Measurements from ENCODE around the gene NEGR1.
"Not testable (repeated sequence)": the region's sequence is repeated elsewhere in the genome, so short reads cannot be mapped to it uniquely, and the experiment has no call there.

The NEGR1 gene

DNA sequence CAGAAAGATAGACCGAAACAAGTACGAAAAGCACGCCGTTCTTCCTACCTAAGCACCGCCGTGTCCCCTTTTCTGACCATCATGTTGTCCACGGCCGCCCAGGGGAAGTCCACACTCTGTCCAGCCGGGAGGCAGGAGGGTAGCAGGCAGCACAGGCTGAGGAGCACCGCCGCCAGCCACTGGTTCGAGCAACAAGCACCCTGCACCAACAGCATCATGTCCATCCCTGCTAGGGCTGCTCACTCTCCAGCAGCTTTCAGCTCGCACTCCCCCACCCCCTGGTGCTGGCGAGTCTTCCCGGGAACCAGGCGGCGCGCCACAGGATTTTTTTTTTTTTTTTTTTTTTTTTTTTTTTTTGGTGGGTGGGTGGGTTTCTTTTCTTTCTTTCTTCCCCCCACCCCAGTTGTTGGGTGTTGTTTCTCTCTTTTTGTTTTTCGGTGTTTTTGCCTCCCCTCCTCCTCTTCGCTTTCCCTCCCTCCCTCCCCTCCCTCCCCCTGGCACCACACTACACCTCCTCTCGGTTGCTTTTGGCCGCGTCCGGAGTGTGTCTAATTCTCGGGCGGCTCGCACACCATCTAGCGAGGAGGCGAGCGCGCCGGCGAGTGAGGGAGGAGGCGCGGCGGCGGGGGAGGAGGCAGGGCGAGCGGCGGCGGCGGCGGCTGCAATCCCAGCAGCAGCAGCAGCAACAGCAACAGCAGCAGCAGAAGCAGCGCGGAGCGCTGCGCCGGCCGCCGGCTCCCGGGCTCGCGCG lies at the start of gene NEGR1:
NEGR1 (minus strand) TSS at position 269 of the 751 bp plus-strand sequence.
- peak; percentile 67 for DNase-seq

DNA sequence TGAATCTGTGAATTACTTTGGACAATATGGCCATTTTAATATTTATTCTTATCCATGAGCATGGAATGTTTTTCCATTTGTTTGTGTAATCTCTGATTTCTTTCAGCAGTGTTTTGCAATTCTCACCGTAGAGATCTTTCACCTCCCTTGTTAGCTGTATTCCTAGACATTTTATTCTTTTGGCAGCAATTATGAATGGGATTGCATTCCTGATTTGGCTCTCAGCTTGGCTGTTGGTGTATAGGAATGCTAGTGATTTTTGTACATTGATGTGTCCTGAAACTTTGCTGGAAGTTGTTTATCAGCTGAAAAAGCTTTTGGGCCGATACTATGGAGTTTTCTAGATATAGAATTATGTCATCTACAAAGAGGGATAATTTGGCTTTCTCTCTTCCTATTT lies 44.2 kb upstream of the NEGR1 start:
- no peak for DNase-seq

DNA sequence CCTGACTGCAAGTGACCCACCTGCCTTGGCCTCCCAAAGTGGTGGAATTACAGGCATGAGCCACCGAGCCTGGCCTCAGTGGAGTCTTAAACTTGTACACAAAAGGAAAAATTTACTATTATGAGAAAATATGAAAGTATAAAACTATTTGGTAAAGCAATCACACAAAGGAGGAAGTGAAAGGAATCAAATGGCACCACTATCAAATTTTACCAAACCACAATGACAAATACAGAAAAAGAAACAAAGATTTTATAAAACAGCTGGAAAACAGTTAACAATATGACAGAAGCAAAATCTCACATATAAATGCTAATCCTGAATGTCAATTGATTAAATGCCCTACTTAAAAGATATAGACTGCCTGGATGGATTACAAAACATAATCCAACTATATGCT lies 42.1 kb upstream of the NEGR1 start:
- no peak for DNase-seq

DNA sequence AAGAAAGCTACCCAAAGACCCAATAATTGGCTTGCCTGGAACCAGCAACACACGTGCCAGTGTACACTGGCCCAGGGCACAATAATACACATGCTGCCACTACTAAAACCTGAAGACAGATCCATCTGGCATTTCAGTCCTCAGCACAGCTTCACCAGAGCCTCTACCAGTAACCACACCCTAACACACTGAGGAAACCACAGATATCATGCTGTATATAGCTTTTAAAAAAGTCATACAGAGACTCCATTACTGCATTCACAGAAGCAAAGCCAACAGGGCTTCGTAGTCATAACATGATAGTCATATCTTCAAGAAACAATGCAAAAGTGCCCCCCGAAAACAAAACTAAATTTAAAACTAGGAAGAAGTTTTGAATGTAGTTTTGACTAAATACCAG lies 40.6 kb upstream of the NEGR1 start:
- no peak for DNase-seq

DNA sequence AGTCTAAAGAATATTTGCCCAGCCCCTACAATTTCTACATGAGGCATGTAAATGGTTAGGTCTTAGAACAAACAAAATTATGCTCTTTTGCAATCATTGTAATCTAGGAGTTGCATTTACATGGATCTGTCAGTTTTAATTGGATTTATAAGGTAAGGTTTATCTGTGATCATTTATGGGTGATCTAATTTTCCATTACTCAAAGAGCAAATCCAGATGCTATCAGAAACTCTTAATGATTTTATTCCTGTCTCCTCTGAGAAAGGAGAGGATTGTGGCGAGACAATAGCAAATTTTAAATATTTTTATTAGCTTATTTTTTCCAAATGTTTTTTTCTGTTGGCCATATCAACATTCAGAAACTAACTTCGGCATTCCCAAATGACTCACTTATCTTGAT lies 14.2 kb upstream of the NEGR1 start:
- no peak for DNase-seq

DNA sequence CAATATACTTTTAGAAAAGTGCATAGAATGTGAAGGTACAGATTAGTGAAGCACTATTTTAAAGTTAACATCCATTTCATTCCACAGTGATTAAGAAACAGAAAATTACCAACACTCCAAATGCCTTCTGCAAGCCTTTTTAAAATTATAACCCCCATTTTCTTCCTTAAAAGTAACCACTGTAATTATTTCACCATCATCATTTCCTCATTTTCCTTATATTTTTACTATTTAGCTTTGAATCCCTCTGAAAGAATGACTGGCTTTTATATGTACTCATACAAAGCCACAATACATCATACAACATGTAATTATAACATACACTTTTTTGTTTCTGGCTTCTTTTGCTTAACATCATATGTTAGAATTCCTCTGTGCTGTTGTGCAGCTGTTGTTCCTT lies 6.5 kb upstream of the NEGR1 start:
- no peak for DNase-seq

DNA sequence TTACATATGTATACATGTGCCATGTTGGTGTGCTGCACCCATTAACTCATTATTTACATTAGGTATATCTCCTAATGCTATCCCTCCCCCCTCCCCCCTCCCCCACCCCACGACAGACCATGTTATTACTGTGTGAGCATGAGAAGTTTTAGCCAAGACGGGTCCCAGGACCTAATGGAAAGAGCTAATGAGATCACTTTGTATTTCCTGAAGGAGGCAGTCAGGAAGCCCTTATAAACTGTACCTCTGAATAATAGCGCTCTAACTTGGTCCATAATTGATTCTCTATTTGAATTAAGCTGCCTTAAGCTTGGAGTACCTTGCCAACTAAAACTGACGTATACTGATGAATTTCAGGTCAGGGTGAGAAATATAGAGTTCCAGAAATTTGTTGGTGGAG lies 4.1 kb upstream of the NEGR1 start:
- no peak for DNase-seq

DNA sequence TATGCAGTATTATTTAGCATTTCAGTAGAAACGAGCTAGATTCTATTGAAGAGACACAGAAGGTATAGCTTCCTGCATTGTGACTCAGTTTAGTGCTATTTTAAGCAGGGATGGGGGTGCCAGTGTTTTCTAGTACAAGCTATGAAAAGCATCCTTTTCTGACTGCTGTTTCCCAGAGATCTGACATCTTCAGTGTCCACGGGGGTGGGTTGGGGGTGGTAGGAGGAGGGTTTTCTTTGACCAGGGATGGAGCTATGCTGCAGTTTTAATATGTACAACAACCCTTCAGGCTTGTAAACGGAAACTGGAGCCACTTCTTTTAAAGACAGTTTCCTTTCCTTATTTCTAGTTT lies 2.7 kb upstream of the NEGR1 start:
- no peak for DNase-seq

DNA sequence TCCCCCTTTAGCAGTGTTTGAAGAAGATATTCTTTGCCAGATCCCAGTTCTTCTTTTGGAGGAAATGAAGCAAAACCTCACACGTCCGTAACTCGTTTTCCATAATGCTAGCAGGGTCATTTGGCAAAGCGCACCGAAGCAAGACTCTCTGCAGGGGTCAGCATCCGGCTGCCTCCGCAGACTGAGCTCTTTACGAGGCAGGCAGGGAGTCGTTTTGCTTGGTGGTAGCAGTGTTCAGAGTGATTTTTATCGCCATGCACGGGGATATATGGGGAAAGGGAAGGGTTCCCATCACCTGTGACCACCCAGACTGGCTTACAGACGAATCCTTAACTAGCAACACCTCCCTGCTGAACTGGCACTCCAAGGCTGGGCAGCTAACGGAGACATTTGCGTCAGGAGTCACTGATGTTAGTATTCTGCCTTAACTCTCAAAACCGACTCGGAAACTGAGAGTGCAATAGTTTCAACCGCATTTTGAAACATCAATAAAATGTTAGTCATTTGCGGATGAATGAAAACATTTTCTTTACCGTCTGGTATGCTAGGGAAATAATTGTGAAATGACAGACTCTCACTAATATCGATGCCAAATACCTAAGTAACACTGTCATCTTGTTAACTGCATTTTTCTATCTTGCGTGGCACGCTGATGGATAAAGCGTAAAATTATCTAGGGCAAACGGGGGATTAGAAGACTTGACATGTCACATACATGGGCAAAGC lies 2.2 kb upstream of the NEGR1 start:
- no peak for DNase-seq

DNA sequence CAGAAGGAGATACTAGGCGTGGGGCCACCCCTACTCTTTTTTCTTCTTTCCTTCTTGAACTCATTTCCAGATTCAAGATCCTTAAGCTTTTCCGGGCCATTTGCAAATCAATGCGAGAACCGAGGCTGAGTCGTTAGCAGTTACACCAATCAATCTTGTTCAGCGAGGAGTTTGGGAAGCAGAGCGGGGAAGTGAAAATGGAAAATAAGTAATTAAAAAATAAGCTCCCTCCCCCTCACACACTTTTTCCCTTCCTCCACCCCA lies 1.7 kb upstream of the NEGR1 start:
- DNase-seq, result no peak

DNA sequence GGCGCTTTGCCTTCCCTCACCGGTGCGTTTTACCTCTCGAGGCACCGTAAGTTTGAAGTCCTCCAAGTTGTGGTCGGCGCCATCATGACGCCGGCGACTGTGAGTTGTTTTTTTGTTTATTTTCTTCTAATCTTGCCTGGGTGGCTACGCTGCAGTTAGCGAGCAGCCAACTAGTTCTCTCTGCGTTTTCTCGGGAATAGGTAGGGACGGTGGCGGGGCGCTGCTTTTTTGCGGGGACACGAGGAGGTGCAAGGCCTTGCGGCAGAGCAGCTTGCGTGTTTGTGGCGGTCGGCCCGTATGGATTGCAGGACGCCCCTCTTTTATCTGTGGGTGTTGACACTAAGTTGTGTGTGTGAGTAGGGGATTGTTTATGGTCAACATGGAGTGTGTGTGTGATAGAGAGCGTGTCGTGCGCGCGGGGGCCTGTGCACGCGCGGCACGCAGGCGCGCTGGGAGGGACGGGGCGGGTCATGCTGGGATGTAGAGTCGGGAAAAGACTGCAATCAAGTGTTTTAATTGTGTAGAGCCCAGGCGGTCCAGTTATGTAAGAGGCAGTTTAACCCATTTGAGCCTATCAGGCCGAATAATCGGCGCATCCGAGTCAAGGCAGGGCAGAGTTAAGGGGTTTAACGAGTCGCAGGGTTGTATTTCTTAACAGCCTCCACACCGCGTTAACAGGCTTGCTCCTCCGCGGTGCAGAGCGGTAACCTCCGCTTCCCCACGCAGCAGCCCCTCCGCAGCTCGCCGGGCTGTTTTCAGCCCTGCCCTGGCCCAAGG lies 1.2 kb upstream of the NEGR1 start:
- no peak for DNase-seq

DNA sequence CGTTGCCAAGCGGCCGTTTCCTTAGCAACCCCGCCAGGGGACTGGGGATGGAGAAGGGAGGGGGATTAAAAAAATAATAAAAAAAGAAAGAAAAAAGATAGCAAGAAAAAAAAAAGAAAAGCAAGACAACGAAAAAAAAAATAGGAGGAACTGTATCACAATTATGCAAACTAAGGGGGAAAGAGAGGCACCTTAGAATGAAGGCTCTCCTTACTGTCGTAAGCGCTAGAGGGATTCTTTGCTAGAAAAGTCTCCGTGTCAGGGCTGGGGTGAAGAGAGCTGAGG lies 625 bp upstream of the NEGR1 start:
- DNase-seq, result no peak

DNA sequence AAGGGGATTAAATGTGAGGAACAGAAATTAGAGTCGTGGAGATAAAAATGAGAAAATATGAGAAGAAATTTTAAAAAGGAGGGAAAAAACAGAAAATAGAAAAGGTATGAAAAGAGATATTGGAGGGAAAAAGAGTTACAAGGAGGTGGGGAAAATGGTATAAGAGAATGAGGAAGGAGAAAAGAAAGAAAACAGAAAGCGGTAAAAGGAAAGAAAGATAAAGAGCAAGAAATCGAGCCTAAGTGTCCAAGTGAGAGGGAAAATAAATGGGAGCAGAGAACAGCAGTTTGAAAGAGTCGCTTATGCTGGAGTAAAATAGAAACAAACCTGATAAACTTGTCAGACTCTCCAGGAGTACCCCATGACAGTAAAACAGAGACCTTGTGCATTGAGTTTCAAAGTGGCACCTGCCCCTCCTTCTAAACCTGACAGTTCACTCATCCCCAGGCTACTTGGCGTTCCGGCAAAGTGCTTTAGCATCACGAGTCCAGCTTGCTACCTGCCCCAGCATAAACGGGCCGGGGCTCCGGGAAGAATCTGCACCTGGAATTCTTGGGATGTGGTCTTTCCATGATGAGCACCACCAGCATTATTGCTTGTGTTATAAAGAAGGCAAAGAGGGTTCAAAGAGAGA lies 585 bp downstream of the NEGR1 start:
- DNase-seq, result no peak

DNA sequence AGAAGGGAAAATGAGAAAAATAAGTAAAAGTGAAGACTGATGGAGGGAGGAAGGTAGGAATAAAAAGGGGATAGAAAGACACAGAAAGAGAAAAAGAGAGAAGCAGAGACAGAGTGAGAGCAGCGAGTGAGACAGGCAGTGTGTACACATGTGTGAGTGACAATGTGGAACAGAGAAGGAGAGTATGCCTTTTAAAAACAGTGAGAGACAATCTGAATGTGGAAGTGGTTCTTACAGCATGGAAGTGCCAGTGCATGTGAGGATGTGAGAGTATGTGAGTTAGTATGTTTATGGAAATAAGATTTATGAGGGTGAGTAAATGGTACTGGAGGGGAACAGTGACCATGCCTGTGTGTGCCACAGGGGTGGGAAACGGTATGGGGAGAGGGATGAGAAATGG lies 1.2 kb downstream of the NEGR1 start:
- DNase-seq, result no peak

DNA sequence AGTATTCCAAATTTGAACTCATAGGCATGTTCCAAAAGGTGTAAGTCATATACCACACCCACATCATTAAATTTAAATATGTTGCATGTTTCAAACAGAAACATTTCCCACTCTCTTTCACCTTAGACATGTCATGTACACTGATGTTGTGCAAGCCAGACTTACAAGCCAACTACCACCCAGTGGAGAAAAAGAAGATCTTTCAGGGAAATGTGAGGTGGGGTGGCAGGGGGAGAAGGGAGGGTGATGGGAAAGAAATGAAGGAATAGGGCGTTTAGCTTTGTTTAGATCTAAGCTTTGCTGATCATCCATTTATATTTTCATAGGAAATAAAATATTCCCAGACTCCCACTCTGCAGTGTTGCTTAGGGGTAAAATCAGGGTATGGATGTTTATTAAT lies 1.6 kb downstream of the NEGR1 start:
- DNase-seq, result no peak

DNA sequence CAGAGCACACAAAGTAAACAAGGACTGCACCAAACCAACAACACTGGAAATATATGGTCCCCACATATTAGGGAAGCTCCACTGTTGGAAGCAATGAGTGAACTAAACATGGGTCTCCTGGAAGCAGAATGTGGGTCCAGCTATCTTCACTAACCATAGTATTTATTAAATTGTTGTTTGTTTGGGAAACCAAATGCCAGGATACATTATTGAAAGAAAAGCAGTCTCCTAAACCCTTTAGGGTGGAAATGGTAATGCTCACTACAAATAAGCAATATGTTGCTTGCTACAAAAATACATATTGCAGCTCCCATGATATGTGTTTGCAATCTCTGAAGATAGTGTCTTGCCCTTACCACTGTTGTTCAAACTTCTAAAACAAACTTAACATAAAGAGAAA lies 2.2 kb downstream of the NEGR1 start:
- no peak for DNase-seq

DNA sequence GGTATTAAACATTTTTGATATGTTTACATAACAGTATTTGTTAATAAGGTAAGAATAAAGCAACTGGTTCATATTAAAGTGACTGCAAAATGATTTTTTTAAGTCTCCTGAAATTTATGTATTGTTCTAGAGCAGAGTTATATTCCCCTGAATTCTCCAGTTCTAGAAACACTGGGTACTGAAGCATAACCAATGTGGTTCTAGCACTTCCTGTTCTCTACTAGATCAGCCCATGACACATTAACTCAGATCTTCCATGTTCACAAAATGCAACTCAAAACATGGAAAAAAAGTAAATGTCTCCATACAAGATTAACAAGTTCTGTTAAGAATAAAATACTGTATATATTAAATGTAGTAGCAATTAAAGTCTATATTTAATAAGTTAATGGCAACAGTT lies 3.9 kb downstream of the NEGR1 start:
- DNase-seq, result no peak

DNA sequence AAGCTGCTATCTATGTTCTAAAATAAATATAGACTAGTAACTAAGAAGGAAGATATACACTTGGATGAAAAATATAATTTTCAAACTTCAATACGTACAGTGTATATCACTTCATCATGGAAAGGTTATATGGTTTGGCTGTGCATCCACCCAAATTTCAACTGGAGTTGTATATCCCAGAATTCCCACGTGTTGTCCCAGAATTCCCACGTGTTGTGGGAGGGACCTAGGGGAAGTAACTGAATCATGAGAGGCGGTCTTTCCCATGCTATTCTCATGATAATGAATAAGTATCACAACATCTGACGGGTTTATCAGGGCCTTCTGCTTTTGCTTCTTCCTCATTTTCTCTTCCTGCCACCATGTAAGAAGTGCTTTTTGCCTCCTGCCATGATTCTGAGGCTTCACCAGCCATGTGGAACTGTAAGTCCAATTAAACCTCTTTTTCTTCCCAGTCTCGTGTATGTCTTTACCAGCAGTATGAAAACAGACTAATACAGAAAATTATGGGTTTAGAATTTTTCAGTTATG lies 10.7 kb downstream of the NEGR1 start:
- no peak for DNase-seq

DNA sequence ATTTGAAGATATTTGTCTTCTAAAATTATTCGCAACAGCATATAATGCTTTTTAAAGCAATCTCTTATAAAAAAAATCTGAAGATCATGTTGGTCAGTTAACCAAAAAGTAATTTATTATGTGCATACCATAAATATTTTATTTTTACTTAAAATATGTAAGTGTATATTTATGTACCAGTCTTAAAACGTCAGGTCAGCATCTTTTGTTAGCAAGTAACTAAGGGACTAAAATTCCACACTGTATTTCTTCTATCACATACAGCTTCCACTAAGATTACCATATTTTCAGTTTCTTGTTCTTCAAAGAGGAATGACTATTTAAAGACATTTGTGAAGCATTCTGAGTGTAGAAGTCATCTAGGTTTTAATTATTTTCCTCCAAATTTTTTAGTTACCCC lies 19.6 kb downstream of the NEGR1 start:
- DNase-seq, result no peak

DNA sequence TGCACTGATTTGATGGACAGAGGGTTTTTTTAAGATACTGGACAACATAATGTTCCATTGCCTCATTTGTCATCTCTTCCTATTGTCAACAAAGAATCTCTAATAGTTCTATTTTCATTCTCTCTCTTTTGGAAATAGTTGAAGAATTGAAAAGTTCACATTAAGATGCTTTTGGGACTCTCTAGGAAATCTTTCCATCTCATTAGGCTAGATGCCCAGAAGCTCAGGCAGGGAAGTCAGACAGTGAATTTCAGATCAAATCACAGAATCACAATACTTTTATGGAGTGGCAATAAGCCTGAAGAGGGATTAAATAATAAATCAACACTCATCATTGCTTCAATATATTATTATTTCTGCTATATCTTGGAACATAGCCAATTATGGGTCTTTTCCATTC lies 29.2 kb downstream of the NEGR1 start:
- no peak for DNase-seq

DNA sequence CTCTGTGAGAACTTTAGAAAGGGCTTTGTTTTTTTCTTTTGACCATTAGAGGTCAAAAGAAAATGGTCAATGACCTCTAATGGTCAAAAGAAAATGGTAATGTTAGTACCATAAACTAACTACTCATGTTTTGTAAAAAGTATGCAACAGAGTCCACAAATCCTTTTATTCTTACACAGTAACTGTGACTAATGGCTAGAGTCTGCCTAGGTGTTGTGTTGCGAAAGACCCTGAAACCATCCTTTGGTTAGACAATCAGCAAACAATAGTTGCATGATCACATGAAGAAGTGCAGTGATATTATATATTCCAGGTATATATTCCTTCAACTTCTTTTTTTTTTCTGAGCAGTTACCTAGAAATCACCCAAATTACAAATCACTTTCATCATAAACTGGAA lies 40.9 kb downstream of the NEGR1 start:
- no peak for DNase-seq

DNA sequence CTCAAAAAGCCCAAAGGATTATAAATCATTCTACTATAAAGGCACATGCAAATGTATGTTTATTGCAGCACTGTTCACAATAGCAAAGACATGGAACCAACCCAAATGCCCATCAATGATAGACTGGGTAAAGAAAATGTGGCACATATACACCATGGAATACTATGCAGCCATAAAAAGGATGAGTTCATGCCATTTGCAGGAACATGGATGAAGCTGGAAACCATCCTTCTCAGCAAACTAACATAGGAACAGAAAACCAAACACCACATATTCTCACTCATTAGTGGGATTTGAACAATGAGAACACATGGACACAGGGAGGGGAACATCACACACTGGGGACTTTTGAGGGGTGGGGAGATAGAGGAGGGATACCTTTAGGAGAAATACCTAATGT lies 46.4 kb downstream of the NEGR1 start:
- DNase-seq, result not testable (repeated sequence)

DNA sequence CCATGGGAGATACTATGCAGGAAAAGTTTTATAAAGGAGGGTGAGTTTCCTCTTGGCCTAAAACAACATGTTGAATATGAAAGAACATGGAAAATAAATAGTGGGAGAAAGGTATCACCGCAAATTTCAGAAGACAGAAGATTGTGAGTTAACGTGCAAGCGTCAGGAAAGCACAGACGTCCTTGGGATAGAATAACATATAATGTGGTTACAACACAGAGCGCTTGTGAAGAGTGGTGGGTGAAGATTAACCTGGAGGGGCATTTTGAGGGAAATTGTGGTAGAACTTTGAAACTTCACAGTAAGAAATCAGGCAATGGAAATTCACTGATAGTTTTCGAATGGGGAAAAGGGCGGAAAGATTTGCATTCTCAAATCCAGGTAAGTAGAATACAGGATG lies 47.3 kb downstream of the NEGR1 start:
- DNase-seq, result no peak

DNA sequence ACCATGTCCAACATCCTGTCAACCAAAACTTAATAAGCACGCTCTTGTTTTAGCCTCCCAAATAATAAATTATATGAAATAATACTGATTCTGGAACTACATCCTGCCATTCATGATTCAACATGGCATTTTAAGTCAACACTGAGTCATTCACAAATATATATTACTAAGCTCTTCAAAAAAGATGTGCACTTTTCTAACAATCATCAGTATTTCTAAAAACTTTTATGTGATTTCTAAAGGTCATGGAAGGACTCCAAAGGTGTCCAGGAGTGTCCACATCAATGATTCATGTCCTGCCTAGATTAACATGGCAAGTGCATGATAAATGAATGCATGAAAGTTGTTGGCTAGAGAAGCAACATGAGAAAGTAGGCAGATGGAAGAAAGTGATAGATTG lies 51.6 kb downstream of the NEGR1 start:
- no peak for DNase-seq
